GM21423 (cell line): Measurements from ENCODE around the gene CD53.
"Not testable (repeated sequence)": the region's sequence is repeated elsewhere in the genome, so short reads cannot be mapped to it uniquely, and the experiment has no call there.

Source experiments
- ATAC-seq: cut with Tn5 transposase; IDR thresholded peaks from one replicate; pipeline ENCODE4 v1.9.1; 2021; ENCODE audit warnings: mild to moderate bottlenecking, moderate library complexity; ENCODE audit not compliant: unreplicated experiment

The CD53 gene, protein sequence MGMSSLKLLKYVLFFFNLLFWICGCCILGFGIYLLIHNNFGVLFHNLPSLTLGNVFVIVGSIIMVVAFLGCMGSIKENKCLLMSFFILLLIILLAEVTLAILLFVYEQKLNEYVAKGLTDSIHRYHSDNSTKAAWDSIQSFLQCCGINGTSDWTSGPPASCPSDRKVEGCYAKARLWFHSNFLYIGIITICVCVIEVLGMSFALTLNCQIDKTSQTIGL

GRCh38 chr1:110872745-110873720 lies at the start of gene CD53:
Gene CD53, plus strand, starts transcription at chr1:110873148. Its CDS starts 18,261 bp downstream, at chr1:110891409.
- ATAC-seq = peak; percentile 38

- ATAC-seq = no peak
Measured at GRCh38 chr1:110824192-110824591, 48.8 kb upstream of the CD53 start.

DNA sequence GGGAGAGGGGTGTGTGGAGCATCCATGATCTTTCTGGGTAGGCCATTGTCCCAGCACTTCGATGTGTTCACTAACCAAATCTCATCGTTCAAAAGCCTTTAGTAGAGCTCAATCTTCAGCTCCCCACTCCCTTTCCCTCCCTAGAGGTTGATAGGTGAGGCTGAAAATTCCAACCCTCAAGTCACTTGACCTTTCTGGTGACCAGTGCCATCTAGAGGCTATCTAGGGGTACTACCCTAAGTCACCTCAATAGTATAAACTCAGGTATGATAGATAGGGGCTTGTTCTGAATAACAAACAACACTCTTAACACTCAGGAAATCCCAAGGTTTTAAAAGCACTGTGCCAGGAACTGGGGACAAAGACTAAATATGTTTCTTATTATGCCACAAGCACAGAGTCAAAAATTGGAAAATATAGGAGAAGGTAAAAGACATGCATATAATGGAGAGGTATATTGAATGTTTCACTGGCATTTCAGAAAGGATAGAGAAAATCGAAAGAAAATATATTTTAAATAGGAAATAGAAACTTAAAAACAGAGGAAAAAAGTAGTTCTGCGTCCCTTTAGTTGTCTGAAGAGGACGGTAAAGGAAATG lies 42.9 kb upstream of the CD53 start:
- no peak for ATAC-seq

GRCh38 chr1:110833779-110834178 lies 39.2 kb upstream of the CD53 start:
- ATAC-seq = not testable (repeated sequence)

DNA sequence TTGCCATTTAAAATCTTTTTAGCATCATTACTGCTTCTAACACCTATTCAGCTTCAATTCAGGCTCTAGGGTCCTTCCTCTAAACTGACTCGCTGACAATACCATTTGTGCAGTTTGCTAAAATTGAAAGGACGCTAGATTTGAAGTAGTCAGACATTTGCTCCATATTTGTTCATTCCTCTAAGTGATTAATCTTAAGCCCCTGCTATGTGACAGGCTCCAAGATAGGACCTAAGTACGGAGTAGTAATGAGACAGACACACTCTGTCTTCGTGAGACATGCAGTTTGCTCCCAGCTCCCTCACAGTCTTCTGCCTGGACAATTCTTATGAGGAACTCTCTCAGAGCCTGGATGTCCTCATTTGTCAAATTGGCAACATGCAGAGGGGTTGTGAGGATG lies 26.1 kb upstream of the CD53 start:
- ATAC-seq = no peak

GRCh38 chr1:110850145-110850544 lies 22.8 kb upstream of the CD53 start:
- no peak for ATAC-seq

GRCh38 chr1:110850627-110851026 lies 22.3 kb upstream of the CD53 start:
- no peak for ATAC-seq

DNA sequence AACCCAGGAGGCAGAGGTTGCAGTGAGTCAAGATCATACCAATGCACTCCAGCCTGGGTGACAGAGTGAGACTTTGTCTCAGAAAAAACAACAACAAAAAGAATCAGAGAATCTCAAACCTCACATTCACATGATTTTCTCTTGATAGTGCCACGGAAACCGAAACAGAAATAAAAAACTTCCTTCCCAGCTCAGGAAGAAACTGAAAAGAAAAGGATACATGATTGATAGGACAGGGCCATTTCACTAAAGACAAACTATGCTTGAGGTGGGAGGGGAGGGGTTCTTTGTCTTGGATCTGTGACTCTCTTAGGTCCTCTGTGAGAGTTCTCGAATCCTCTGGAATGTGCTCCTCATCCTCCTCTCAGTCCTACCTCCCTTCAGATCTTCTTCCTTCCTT lies 19.8 kb upstream of the CD53 start:
- ATAC-seq = no peak

DNA sequence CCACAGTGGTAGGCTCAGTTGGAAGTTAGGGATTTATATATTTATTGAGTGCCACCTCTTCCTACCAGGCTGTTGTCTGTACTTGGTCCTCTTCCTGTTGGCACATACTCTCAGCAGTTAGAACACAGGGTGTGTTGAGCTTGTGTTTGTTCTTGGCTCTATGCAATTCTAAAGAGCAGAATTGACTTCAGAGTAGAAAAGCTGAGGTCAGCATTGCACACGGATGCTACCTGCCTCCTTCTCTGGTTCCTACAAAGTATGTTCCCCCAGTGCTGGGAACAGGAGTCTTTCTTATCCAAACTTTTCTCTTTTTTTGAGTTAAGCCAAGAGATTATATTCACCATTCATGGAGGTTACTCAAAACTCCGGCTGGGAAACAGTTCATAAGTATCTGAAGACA lies 16.5 kb upstream of the CD53 start:
- no peak for ATAC-seq

DNA sequence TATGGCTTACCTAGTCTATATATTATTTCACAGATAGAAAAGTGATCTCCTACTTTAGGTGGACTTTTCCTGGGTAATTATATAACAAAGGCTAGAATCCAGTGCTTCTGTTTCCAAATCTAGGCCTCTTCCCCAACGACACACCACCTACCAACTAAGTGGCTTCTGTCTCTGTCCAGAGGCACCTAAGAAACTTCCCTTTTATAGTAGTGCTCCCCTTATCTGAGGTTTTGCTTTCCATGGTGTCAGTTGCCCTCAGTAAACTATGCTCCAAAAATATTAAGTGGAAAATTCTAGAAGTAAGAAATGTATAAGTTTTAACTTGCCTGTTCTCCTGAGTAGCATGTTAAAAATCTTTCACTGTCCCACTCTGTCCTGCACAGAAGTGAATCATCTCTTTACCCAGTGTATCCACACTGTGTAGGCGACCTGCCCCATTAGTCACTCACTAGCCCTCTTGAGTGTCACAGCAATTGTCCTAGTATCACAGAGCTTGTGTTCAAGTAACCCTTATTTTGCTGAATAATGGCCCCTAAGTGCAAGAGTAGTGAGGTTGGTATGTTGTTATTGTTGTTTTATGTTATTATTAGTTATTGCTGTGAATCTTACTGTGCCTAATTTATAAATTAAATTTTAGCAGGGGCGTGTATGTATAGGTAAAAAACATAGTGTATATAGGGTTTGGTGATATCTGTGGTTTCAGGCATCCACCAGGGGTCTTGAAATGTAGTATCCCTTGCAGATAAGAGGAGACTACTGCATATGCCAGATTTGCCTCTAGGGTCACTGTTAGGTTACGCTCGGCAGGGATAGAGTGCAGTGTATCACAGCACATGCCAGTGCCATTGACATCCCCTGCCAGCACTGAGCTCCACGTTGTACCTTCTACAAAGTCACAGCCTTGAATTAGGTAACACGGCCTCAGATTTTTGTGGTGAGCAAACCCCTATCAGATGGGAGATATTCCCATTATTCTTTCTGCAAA lies 14.7 kb upstream of the CD53 start:
- no peak for ATAC-seq

- ATAC-seq = no peak
Measured at GRCh38 chr1:110859062-110859461, 13.9 kb upstream of the CD53 start.

DNA sequence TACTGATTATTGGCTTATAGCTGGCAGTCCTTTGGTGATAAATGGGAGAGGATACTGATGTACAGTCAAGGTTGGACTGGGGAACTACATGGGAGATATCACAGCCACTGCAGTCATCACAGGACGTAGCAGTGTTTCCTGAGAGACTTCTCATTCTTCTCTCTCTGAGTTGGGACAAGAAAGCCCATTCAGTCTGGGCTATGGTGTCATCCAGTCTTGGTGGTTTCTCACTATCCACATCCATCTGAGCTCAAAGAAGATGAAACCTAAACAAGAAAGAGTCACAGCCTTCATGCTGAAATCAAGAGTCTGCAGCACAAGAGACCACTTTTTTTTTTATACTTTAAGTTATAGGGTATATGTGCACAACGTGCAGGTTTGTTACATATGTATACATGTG lies 12.8 kb upstream of the CD53 start:
- ATAC-seq = no peak

DNA sequence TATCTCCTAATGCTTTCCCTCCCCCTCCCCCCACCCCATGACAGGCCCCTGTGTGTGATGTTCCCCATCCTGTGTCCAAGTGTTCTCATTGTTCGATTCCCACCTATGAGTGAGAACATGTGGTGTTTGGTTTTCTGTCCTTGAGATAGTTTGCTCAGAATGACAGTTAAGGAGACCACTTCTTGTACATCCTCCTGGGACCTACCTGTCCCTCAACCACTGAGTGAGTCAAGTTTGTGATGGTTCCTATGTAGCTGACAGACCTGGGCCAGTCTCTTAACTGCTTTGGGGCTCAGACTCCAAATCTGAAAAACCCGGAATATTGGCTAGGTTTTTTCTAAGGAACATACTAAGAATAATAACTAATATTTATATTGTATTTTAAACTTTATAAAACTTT lies 12.3 kb upstream of the CD53 start:
- not testable (repeated sequence) for ATAC-seq

DNA sequence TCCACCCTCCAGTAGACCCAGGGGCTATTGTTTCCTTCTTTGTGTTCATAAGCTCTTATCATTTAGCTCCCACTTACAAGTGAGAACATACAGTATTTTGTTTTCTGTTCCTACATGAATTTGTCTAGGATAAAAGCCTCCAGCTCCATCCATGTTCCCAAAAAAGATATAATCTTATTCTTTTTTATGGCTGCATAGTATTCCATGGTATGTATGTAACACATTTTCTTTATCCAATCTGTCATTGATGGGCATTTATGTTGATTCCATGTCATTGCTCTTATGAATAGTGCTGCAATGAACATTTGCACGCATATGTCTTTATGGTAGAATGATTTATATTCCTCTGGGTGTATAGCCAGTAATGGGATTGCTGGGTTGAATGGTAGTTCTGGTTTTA lies 11.0 kb upstream of the CD53 start:
- not testable (repeated sequence) for ATAC-seq

- no peak for ATAC-seq
Measured at GRCh38 chr1:110864287-110864686, 8.7 kb upstream of the CD53 start.

- no peak for ATAC-seq
Measured at GRCh38 chr1:110870721-110871388, 2.1 kb upstream of the CD53 start.

DNA sequence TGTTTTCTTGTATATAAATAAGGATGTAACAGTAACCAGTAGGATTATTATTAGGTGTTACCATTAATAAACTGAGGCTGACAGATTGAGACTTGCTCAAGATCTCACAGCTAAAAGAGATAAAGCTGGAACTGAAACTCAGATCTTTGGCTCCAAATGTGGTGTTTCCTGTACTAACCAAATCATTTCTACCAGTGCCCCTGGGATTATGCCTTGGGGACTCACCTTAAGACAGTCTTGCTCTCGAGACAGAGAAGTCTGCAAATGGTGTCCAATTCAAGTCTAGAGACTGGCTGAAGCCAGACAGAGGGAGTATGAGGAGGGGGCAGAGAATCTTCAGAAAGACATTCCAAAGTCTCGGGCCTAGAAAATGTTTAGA lies 593 bp upstream of the CD53 start:
- ATAC-seq = peak; percentile 37

GRCh38 chr1:110873856-110874255 lies 908 bp downstream of the CD53 start:
- ATAC-seq = no peak

DNA sequence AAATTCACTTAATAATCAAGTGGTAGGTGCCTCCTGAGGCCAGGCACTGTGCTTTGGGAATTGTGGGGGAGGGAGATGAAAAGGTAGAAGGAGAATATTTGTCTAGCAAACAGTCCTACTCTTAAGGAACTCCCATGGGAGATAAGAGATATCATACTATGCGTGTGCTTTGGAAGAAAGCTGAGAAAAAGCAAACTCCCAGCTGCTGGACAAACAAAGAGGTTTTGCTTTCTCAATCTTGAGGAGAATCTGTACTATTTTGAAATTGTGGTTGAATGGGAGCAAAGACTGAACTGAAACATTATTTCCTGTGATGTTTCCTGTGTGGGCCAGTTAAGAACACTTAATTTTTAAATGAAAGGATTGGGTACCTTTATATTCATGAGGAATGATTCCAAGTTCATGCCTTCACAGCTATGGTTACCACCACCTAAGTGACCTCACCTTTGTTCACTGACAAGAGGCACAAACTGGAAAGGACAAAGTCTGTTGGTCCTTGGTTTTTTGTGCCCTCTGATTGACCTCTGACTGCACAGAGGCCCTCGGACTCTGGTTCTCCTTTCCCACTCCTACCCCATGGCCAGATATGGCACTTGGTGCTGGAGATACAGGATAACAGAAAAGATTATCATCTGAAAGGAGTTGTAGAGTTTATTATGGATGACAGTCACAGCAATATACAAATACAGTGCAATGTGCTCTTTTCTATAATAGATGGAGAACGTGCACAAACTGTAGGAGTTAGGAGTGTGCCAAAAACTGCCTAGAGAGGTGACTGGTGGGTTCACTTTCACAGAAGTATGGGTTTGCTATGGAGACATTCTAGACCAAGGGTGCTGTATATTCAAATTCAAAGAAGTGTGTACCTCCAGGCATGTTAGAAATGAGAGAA lies 1.6 kb downstream of the CD53 start:
- ATAC-seq = no peak
